LNCAP (cell line): ENCODE results near the gene TPH2.

Experiments used
- TF ChIP-seq, protein P1 (sequence below): fragments of 450-650 bp; IDR thresholded peaks from 2 replicates; pipeline ENCODE4 v1.5.1; 2017; ENCODE audit warnings: mild to moderate bottlenecking

TPH2 gene

DNA sequence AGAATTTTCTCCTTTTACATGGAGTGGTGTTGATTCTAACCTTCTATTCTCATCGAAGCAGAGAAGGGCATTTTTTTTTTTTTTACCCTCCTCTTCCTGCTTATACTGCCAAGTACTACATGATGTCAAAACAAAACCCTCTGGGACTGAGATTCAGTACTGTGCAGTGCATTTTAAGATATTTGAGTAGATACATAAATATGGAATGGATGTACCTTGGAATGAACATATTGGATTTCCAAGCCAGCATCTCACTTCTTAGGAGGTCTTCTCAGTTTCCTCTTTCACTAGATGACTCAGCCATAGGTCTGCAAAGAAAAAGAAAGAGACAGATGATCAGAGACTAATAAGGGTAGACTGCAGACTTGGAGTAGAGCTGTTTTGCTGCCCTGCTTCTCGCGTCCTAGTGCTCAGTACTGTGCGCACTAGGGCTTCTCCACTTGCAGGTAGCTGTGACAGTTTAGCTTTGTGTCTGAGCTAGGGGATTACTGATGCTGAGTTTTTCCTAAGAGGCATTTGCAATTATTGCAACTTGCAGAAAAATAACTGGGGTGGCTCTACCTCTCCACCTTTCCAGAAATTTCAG, 20.4 kb downstream of the TPH2 start:
- TF ChIP-seq, protein P1, sequence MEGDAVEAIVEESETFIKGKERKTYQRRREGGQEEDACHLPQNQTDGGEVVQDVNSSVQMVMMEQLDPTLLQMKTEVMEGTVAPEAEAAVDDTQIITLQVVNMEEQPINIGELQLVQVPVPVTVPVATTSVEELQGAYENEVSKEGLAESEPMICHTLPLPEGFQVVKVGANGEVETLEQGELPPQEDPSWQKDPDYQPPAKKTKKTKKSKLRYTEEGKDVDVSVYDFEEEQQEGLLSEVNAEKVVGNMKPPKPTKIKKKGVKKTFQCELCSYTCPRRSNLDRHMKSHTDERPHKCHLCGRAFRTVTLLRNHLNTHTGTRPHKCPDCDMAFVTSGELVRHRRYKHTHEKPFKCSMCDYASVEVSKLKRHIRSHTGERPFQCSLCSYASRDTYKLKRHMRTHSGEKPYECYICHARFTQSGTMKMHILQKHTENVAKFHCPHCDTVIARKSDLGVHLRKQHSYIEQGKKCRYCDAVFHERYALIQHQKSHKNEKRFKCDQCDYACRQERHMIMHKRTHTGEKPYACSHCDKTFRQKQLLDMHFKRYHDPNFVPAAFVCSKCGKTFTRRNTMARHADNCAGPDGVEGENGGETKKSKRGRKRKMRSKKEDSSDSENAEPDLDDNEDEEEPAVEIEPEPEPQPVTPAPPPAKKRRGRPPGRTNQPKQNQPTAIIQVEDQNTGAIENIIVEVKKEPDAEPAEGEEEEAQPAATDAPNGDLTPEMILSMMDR = no peak

DNA sequence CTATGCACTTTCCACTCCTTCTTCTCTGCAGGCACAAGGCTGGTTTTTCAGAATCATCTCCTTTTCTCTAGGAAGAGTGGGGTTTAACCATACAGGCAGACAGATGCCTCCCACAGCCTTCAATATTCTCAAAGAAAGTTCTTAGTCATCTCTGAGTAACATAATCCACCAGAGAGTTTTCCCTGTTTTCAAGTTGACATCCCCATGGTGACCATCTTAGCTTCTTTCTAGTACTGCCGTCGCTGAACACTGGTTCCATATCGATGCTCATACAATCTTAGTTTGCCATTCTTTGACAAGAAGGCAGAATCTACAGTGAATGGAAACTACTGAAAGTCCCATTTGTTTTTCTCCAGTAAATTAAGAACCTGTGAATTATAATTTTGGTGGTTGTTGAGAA, 28.6 kb downstream of the TPH2 start:
- TF ChIP-seq, protein P1 = no peak

- TF ChIP-seq, protein P1 = no peak
Measured at GRCh38 chr12:71969330-71969729, 30.7 kb downstream of the TPH2 start.

GRCh38 chr12:71970031-71970430, 31.4 kb downstream of the TPH2 start:
- TF ChIP-seq, protein P1 = no peak

DNA sequence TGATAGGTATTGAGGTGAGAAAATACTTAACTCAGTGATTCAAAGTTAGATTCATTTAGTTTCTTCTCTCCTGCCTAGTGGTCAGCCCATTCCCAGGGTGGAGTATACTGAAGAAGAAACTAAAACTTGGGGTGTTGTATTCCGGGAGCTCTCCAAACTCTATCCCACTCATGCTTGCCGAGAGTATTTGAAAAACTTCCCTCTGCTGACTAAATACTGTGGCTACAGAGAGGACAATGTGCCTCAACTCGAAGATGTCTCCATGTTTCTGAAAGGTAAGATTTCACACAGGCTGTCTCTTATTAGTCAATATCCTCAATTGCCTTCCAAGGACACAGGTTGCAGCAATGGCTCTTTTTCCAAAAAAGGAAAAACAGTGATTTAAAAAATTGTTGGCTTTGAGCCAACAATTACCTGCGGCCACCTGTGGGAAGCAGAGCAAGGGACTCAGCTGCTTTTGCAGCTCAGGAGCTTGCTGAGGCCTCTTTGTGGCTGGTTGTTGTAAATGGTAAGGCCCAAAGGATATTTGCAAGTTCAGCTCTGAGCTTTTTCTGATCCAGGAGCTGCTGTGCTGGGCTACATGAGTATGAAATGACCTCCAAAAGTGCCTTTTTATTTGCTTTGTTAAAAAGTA, 33.9 kb downstream of the TPH2 start:
- TF ChIP-seq, protein P1 = no peak

- TF ChIP-seq, protein P1 = no peak
Measured at GRCh38 chr12:71973687-71974086, 35.0 kb downstream of the TPH2 start.

DNA sequence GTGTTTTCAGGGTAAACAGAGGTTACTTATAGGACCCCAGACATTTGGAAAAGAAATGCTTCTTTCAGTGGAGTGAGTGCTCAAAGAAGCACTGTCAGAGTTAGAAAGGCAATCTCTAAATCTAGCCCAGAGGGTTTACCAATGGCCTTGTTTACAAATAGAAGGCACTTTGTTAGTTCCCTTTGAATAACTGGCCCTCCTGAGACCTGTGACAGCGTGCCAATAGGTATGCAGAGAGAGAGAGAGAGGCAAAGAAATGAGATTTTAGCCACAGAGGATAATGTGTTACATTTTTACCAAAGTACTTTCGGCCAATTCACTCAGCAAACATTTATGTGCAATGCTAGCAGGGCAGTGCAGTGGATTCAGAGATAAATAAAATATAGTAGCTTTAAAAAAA, 41.9 kb downstream of the TPH2 start:
- TF ChIP-seq, protein P1 = no peak
